Activated CD4-positive, alpha-beta T cell treated with anti-CD3 and anti-CD28 coated beads for 4 hours (primary cell): ENCODE data around the gene PTPRN2.
"Not testable (repeated sequence)": the region's sequence is repeated elsewhere in the genome, so short reads cannot be mapped to it uniquely, and the experiment has no call there.

Experiments used
- DNase-seq, 2 donors: peaks; one replicate each; pipeline ENCODE4 v3.0.0-alpha.2; 2020

PTPRN2 gene

GRCh38 chr7:158244873-158245723 is 342.5 kb downstream of the PTPRN2 start:
- no peak for DNase-seq

GRCh38 chr7:158244430-158244829 is 343.2 kb downstream of the PTPRN2 start:
- DNase-seq: no peak

- no peak for DNase-seq
Observed at GRCh38 chr7:158241919-158242318, 345.7 kb downstream of the PTPRN2 start.

- DNase-seq: no peak
Observed at GRCh38 chr7:158240801-158241200, 346.8 kb downstream of the PTPRN2 start.

GRCh38 chr7:158239290-158239981 is 348.2 kb downstream of the PTPRN2 start:
- no peak for DNase-seq

GRCh38 chr7:158238616-158239289 is 348.9 kb downstream of the PTPRN2 start:
- no peak for DNase-seq

GRCh38 chr7:158237672-158238335 is 349.8 kb downstream of the PTPRN2 start:
- no peak for DNase-seq

- no peak for DNase-seq
Observed at GRCh38 chr7:158236400-158236799, 351.2 kb downstream of the PTPRN2 start.

- no peak for DNase-seq
Observed at GRCh38 chr7:158235862-158236261, 351.8 kb downstream of the PTPRN2 start.

- DNase-seq: no peak
Observed at GRCh38 chr7:158229945-158230344, 357.7 kb downstream of the PTPRN2 start.

GRCh38 chr7:158228986-158229385 is 358.6 kb downstream of the PTPRN2 start:
- no peak for DNase-seq

- DNase-seq: no peak
Observed at GRCh38 chr7:158228131-158228530, 359.5 kb downstream of the PTPRN2 start.

- DNase-seq: no peak
Observed at GRCh38 chr7:158227258-158227984, 360.2 kb downstream of the PTPRN2 start.

GRCh38 chr7:158216198-158216597 is 371.4 kb downstream of the PTPRN2 start:
- no peak for DNase-seq

GRCh38 chr7:158209435-158209834 is 378.2 kb downstream of the PTPRN2 start:
- DNase-seq: no peak

GRCh38 chr7:158206341-158206740 is 381.3 kb downstream of the PTPRN2 start:
- no peak for DNase-seq

- no peak for DNase-seq
Observed at GRCh38 chr7:158204453-158204852, 383.2 kb downstream of the PTPRN2 start.

- DNase-seq: not testable (repeated sequence)
Observed at GRCh38 chr7:158203948-158204347, 383.7 kb downstream of the PTPRN2 start.

GRCh38 chr7:158194365-158194900 is 393.2 kb downstream of the PTPRN2 start:
- no peak for DNase-seq

- no peak for DNase-seq
Observed at GRCh38 chr7:158193446-158193845, 394.2 kb downstream of the PTPRN2 start.

GRCh38 chr7:158192956-158193355 is 394.7 kb downstream of the PTPRN2 start:
- DNase-seq: no peak

- no peak for DNase-seq
Observed at GRCh38 chr7:158192184-158192835, 395.3 kb downstream of the PTPRN2 start.
